ENCODE data around the gene HECTD3.

Gene HECTD3

GRCh38 chr1:45010855-45011811, at the start of gene HECTD3:
TSS of gene HECTD3 (minus strand) at chr1:45011324. CDS start at chr1:45011257, 67 bp downstream.
- peak; percentile 43 for DNase-seq (ENCODE audit: low read depth)

DNA sequence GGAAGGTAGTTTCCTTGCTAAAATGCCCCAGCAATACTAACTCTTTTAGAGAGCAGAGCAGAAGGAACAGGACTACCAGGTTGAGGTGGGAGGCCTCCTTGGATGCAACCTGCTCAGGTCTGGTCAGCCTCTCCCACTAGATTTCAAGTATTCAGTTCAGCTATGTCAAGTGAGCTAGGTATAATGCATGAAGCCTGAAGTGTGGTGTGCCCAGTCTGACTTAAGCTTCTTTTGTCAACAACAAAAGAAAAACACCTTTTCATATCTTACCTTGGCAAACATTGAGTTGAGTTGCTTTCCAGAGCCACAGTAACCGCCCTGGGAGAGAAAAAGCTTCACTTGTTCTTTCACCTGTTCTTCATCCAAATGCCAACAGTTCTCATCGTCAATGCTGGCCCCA, 48.7 kb upstream of the HECTD3 start:
- no peak for DNase-seq (ENCODE audit: low read depth)

GRCh38 chr1:45057542-45057941, 46.4 kb upstream of the HECTD3 start:
- DNase-seq (ENCODE audit: low read depth): no peak

DNA sequence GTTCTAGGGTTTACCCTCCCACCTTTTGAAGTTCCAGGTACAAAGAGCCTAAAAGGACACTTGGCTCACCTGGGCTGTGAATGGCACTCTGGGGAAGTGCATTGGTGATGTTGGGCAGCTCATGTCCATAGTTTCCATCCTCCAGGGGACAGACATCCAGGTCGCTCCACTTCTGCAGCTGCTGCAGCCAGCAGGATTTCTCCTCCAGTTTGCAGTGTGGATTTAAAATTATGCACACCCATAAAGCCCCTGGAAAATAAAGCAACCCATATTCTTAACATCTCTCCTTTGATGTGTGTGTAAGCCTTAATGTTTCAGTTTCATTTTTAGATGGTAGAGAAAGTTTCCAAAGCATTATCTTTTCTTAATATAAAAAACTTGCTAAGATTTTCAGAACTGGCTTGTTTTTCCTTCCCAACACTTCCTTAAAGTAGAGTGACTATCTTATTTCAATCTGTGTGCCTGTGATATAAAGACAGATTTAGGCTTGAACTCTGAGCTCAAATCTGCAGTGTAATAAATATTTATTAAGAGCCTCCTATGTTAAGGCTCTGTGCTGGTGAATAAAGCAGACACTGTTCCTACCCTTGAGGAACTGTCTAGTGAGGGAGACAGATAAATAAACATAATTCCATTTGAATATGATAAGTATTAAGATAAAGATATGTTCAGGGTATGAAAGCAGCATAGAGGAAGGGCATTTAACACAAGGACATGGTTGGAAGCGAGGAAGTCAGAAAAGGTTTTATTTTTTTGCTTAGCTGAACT, 40.1 kb upstream of the HECTD3 start:
- no peak for DNase-seq (ENCODE audit: low read depth)

- no peak for DNase-seq (ENCODE audit: low read depth)
Measured at GRCh38 chr1:45047032-45047431, 35.9 kb upstream of the HECTD3 start.

DNA sequence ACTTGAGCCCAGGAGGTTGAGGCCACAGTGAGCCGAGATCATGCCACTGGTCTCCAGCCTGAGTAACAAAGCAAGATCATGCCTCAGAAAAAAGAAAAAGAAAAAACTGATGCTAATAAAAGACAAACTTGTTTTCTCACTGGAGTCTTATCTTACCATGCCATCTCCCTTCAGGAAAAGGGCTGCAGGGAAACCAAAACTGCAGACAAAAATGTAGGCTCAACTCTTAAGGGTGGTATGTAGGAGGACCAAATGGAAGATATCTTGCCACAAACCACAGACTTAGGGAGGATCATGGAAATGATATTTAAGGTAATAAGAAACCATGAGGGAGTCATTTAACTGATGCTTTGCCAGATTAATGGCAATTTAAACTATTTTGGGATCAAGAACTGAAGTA, 33.8 kb upstream of the HECTD3 start:
- no peak for DNase-seq (ENCODE audit: low read depth)

DNA sequence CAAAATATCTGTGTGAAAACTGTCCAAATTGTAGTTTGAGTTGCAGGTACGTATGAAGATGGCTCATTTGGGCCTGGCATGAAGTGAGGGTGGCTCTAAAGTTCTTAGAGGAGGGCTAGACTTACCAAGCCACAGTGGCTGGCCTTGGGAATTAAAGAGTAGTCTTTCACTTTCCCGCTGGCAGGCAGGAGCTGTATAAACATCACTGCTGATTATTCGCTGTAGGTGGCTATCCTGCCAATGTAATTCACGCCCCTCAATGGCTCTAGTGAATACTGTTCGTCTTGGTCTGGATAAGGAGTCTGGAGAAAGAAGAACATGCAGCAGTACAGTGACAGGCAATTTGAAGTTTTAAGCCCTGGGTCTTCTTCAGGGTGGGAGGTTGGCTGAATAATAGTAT, 32.0 kb upstream of the HECTD3 start:
- DNase-seq (ENCODE audit: low read depth): no peak

GRCh38 chr1:45040297-45040696, 29.2 kb upstream of the HECTD3 start:
- DNase-seq (ENCODE audit: low read depth): no peak

GRCh38 chr1:45038661-45039364, 27.7 kb upstream of the HECTD3 start:
- no peak for DNase-seq (ENCODE audit: low read depth)

GRCh38 chr1:45038240-45038639, 27.1 kb upstream of the HECTD3 start:
- no peak for DNase-seq (ENCODE audit: low read depth)

- no peak for DNase-seq (ENCODE audit: low read depth)
Measured at GRCh38 chr1:45037456-45037855, 26.3 kb upstream of the HECTD3 start.

- DNase-seq (ENCODE audit: low read depth): no peak
Measured at GRCh38 chr1:45035631-45036301, 24.6 kb upstream of the HECTD3 start.

DNA sequence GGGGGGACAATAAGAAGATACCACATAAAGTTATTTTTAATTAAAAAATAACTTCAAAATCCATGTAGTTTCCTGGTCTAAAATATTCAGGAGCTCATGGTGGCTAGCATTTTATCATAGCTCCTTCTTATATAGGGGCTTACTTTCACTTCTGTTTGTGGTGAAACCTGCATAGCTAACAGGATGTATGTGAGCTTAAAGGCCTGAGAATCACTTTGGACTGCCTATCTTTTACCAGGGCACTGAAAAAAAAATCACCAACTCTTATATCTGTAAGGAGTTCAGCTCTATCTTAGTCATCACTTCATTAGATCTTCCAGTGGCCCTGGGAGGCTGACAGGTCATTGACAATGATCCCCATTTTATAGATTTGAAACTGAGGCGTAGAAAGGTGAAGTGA, 22.2 kb upstream of the HECTD3 start:
- DNase-seq (ENCODE audit: low read depth): no peak

DNA sequence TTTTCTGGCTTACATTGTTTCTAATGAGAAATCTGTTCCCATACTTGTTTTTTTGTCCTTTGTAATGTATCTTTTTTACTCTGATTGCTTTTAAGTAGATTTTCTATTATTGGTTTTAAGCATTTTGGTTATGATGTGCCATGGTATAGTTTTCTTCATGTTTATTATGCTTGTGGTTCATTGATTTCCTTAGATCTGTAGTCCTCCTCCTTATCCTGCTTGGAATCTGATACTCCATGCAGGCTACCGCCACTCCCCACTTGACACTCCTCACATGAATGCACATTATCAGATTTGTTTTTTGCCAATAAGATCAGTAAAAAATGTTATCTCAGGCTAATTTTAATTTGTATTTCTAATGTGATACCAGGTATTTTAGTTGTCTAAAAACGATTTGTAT, 21.7 kb upstream of the HECTD3 start:
- DNase-seq (ENCODE audit: low read depth): no peak

DNA sequence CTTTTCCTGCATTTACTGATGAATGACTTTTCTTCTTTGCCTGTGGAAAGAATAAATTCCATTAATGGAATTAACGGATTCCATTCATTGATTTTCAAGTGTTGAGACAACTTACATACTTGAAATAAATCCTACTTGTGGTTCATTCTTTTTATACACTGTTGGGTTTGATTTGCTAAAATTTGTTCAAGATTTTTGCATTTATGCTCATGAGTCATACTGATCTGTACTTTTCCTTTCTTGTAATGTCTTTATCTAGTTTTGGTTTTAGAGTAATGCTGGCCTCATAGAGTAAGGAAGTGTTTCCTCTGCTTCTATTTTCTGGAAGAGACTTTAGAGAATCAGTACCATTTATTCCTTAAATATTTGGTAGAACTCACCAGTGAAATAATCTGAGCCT, 15.3 kb upstream of the HECTD3 start:
- DNase-seq (ENCODE audit: low read depth): no peak

- DNase-seq (ENCODE audit: low read depth): no peak
Measured at GRCh38 chr1:45023663-45024062, 12.5 kb upstream of the HECTD3 start.

- DNase-seq (ENCODE audit: low read depth): no peak
Measured at GRCh38 chr1:45018599-45019230, 7.6 kb upstream of the HECTD3 start.

- DNase-seq (ENCODE audit: low read depth): no peak
Measured at GRCh38 chr1:45016767-45017166, 5.6 kb upstream of the HECTD3 start.

- DNase-seq (ENCODE audit: low read depth): no peak
Measured at GRCh38 chr1:45016090-45016697, 5.1 kb upstream of the HECTD3 start.

DNA sequence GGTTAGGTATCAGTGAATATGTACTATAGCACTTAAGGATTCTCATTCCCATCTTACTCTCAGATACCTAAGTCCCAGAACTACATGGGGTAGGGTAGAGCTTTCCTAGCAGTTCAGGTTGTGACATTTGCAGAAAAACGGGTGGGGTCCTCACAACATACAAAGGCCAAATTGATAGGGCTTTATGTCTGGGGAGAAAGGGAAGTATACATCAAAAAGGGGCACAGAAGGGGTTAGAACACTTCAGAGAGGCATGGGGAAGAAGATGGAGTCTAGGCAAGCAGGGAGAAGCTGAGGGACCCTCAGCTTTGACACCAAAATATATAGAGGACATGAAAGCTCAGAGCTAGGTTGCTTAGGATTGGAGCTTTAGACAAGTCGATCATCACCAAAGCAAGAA, 4.6 kb upstream of the HECTD3 start:
- no peak for DNase-seq (ENCODE audit: low read depth)

Measured in HS-27A (cell line).